NCI-H510A treated with DMSO at 0.1 percent for 48 hours (cell line): Measurements from ENCODE around the gene KRT36.

Source experiments
- DNase-seq: peaks from one replicate; lab custom pipeline; 2025; lab: John Stamatoyannopoulos, UW

The KRT36 gene

DNA sequence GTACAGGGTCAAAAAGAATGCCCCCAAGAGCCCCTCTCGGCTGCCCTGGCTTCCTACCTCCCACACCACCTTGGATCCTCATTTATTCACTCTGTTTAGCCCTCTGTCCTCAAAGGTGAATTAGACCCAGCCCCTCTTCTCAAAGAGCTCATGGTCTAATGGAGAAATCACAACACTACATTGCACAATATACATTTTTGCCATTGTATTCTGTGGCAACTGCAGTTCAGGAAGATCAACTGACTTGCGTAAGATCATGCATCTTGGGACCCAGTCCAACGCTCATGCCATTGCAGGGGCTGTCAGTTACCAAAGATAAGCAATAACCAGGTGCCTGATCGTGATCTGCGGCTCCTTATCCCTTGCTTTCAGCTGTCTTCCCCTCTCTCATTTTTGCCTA, 50.3 kb downstream of the KRT36 start:
- DNase-seq = no peak

DNA sequence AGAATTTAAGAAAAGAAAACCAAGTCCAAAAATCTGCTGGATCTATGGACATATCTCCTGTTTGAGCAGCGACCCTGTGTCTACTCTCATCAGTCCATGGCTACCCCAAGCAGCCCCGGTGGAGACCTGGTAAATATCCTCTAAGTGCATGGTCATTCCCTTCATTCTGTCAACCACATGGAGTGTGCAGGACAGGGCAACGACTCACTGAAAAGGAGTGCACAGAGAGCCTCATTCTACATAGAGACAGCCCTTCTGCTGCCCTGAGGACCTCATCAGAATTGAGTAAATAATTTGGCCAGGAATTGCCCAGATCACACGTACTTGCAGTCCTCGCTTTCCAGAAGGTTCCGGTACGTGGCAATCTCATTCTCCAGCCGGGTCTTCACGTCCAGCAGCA, 51.9 kb downstream of the KRT36 start:
- no peak for DNase-seq

DNA sequence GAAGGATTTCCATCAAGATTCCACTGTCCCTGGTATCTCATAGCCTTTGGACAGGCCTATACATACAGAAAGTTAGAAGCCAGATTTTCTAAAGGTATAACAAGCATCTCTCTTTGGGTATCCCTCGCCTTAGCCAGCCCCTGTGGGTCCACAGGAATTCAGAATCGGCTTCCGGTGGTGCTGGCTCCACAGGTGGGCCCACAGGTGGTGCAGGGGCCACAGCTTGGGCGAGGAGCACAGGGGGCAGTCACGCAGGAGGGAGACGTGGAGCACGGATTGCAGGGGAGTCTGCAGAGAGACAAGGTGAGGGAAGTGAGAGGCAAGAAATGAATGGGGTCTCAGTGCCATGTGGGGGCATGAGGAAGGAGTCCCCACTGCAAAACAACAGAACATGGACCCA, 52.5 kb downstream of the KRT36 start:
- no peak for DNase-seq
